Mucosa of rectum (tissue), 2 donors: ENCODE results near the gene SEPTIN7.

Source experiments
- H3K27ac ChIP-seq, 2 donors: one replicate each; pipeline ENCODE4 v1.7.0; 2013; ENCODE audit warnings: inconsistent platforms in 2 of 2, low read depth in 2 of 2, low read length in 2 of 2
- H3K27me3 ChIP-seq, 2 donors: one replicate each; pipeline ENCODE4 v1.7.0; 2013; ENCODE audit warnings: low read length in 2 of 2; ENCODE audit not compliant: control insufficient read depth in 2 of 2, insufficient read depth in 2 of 2
- H3K36me3 ChIP-seq, 2 donors: one replicate each; pipeline ENCODE4 v1.7.0; 2013; ENCODE audit warnings: low read length in 2 of 2; ENCODE audit not compliant: control insufficient read depth in 2 of 2, insufficient read depth in 2 of 2
- H3K4me1 ChIP-seq, 2 donors: one replicate each; pipeline ENCODE4 v1.7.0; 2013; ENCODE audit warnings: low read length in 2 of 2, mild to moderate bottlenecking in 1 of 2; ENCODE audit not compliant: control insufficient read depth in 2 of 2, insufficient read depth in 2 of 2
- H3K4me3 ChIP-seq, 2 donors: one replicate each; pipeline ENCODE4 v1.7.0; 2013; ENCODE audit warnings: low read length in 2 of 2
- H3K9ac ChIP-seq, 2 donors: one replicate each; pipeline ENCODE4 v1.7.0; 2013; ENCODE audit warnings: low read length in 2 of 2, low read depth in 1 of 2, mild to moderate bottlenecking in 1 of 2
- H3K9me3 ChIP-seq, 2 donors: one replicate each; pipeline ENCODE4 v1.7.0; 2013; ENCODE audit warnings: low read length in 2 of 2; ENCODE audit not compliant: control insufficient read depth in 2 of 2
- donor health status: healthy.
- donor health status: Normal muscosa, but diverticular disease.

The SEPTIN7 gene

DNA sequence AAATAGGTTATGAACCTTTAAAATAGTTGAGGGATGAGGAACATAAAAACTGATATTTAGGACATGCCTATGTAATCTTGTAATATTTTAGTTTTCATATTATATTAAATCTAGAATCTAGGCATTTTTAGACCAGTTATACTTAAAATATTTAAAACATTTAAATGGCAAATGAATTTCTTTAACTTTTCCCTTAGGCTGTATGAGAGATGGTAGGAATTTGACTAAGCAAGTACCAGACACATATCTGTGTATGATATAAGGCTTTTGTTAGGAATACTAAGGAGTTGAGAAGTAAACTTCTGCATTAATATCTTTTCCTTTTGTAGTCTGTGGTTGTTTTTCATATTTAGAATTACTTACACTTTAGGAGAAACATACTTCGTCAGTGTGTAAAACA is 25.1 kb downstream of the SEPTIN7 start:
- Histone ChIP-seq H3K36me3 (no peaks in the 10 kb centered on the region), H3K4me1 (peaks cover 0 to 2% of the 10 kb centered on the region in 2 donors), H3K27ac (no peak overlapping the region), H3K9me3 (no peaks in the 10 kb centered on the region), H3K27me3 (no peaks in the 10 kb centered on the region), H3K9ac (no peak overlapping the region), H3K4me3 (no peak overlapping the region)

DNA sequence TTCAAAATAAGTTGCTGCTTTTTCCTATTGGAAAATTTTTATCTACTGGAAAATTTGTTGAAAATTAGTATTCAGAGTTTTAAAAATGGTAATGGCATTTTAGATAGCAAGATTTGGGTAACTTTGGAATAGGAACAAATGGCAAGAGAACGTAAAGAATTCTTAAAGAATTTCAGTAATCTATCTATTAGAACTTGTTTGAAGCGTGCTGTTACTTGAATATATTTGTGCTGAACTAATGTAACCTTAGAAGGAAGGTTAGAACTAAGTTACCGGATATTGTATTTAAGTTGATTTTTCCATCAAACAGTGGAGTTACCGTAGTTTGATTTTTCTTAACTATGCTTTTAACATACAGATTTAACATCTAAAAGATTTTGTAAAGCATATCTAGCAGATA is 25.9 kb downstream of the SEPTIN7 start:
- no peak overlapping the region for H3K27ac ChIP-seq

DNA sequence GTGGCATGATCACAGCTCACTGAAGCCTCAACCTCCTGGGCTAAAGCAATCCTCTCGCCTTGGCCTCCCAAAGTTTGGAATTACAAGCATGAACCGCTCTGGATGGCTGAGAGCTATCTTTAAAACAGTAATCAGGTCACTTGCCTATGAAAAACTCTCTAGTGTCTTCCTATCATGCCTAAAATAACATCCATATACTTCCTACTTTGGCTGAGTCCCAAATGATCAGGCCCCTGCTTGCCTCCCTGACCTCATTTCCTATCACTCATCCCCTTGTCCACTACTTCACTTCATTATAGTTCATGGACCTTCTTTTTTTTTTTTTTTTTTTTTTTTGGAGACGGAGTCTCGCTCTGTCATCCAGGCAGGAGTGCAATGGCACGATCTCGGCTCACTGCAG is 28.0 kb downstream of the SEPTIN7 start:
- H3K4me1 ChIP-seq, result peaks cover 0 to 2% of the 10 kb centered on the region in 2 donors
- H3K27me3 ChIP-seq, result no peaks in the 10 kb centered on the region
- no peak overlapping the region for H3K27ac ChIP-seq
- H3K9ac ChIP-seq, result no peak overlapping the region
- no peaks in the 10 kb centered on the region for H3K9me3 ChIP-seq
- peaks cover 6 to 7% of the 10 kb centered on the region in 2 donors for H3K36me3 ChIP-seq
- H3K4me3 ChIP-seq, result no peak overlapping the region

More for the DNA sequence above, 25.9 kb downstream of the SEPTIN7 start:
- no peaks in the 10 kb centered on the region for H3K36me3 ChIP-seq
- no peaks in the 10 kb centered on the region for H3K27me3 ChIP-seq
- no peak overlapping the region for H3K9ac ChIP-seq
- no peaks in the 10 kb centered on the region for H3K9me3 ChIP-seq
- peaks cover 0 to 2% of the 10 kb centered on the region in 2 donors for H3K4me1 ChIP-seq
- no peak overlapping the region for H3K4me3 ChIP-seq

DNA sequence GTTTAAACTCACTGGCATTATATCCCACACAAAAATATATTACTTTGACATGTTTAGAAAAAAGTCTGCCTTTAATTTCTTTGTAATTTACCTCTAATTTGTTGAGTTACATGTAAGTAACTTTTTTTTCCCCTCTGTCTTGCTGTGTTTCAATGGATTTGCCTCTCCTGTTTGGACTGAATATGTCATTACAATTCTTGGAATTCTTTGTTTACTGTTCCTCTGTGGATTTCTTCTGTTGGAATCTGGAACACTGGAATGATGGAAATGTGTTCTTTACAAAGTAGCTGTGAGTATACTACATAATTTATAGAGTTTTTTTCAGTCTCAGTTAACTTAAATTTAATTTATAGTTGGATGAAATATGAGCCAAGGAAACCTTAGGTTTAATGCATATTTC is 30.4 kb downstream of the SEPTIN7 start:
- no peaks in the 10 kb centered on the region for H3K27me3 ChIP-seq
- no peaks in the 10 kb centered on the region for H3K9me3 ChIP-seq
- H3K36me3 ChIP-seq, result peaks cover 16 to 25% of the 10 kb centered on the region in 2 donors
- H3K9ac ChIP-seq, result no peak overlapping the region
- H3K27ac ChIP-seq, result no peak overlapping the region
- H3K4me1 ChIP-seq, result peaks cover 0 to 2% of the 10 kb centered on the region in 2 donors
- no peak overlapping the region for H3K4me3 ChIP-seq

DNA sequence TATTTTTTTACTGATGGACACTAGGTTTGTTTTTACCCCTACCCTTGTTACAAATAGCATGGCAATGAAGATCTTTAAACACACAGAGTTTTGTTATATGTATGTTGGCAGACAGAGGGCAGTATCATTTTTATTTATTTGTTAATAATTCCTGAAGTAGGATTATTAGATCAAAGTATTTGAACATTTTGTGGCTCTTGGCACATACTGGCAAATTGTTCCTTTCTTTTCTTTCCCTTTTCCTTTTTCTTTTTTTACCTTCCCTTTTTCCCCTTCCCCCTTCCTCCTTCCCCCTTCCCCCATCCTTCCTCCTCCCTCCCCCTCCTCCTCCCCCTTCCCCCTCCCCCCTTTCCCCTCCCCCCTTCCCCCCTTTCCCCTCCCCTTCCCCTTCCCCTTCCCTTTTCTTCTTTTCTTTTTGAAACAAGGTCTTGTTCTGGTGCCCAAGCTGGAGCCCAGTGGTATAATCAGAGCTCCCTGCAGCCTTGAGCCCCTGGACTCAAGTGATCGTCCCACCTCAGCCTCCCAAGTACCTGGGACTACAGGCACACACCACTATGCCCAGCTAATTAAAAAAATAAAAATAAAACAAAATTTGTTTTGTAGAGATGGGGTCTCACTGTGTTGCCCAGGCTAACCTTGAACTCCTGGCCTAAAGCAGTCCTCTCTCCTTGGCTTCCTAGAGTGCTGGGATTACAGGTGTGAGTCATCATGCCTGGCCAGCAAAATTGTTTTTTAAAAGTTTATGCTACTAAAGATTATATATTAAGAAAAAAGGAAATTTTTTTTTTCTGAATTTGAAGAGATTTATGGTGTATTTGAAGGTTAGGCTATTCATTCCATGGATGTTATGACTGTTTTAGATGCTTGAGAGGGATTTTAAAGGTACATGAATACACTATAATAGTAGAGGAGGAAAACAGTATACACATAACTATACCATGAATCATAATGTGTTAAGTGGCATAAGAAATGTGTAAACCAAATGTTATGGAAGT is 39.3 kb downstream of the SEPTIN7 start:
- Histone ChIP-seq H3K9me3 (no peaks in the 10 kb centered on the region), H3K36me3 (peaks cover 4 to 6% of the 10 kb centered on the region in 2 donors), H3K9ac (no peak overlapping the region), H3K27me3 (no peaks in the 10 kb centered on the region), H3K4me1 (no peaks in the 10 kb centered on the region), H3K4me3 (no peak overlapping the region), H3K27ac (no peak overlapping the region)

DNA sequence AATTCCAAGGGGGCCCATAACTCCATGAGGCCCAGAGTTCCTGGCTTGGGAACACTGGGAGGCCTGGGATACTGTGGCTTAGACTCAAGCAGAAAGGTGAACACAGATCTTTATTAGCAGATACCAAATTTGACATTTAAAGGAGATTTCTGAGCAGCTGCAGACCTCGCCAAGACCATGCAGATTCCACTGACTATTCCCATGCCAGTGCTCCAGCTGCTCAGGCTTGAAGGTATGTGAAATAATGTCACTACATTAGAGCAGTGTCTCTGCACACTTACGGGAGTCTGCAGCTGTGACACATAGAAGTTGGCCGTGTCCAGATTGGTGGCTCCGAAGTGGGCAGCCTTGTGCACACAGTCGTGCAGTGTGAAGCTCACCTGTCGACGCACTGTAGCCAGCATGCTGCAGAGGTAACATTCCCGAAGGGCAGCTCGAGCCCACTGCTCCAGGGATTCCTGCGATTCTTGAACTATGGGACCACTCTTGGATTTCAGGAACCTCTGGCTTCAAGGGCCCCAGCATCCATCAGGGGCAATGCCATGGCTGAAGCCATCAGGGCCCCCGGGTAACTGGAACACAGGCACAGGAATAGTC is 46.1 kb downstream of the SEPTIN7 start:
- no peaks in the 10 kb centered on the region for H3K27me3 ChIP-seq
- no peak overlapping the region for H3K9ac ChIP-seq
- no peak overlapping the region for H3K4me3 ChIP-seq
- no peaks in the 10 kb centered on the region for H3K4me1 ChIP-seq
- H3K9me3 ChIP-seq, result no peaks in the 10 kb centered on the region
- peaks cover 5% of the 10 kb centered on the region in 2 donors for H3K36me3 ChIP-seq
- H3K27ac ChIP-seq, result no peak overlapping the region

DNA sequence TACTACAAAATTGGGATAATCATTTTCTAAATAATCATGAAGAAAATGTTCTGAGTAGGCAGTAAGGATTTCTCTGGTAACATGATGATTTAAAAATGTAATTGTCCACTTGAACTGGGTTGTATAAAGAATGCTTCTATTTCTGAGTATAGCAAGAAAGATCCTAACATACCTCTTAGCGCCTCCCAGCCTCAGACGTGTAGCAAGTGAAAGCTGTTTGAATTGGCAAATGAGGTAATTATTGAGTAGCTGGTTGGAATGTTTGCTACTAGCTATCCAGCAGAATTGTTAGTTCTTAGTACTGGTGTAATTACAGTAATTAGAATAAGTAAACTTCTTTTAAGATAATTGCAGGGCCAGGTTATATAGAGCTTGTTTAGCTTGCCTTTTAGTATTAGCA is 47.9 kb downstream of the SEPTIN7 start:
- H3K27me3 ChIP-seq, result no peaks in the 10 kb centered on the region
- no peak overlapping the region for H3K9ac ChIP-seq
- H3K27ac ChIP-seq, result no peak overlapping the region
- peaks cover 5% of the 10 kb centered on the region in 2 donors for H3K36me3 ChIP-seq
- H3K4me1 ChIP-seq, result no peaks in the 10 kb centered on the region
- H3K4me3 ChIP-seq, result no peak overlapping the region
- H3K9me3 ChIP-seq, result no peaks in the 10 kb centered on the region

DNA sequence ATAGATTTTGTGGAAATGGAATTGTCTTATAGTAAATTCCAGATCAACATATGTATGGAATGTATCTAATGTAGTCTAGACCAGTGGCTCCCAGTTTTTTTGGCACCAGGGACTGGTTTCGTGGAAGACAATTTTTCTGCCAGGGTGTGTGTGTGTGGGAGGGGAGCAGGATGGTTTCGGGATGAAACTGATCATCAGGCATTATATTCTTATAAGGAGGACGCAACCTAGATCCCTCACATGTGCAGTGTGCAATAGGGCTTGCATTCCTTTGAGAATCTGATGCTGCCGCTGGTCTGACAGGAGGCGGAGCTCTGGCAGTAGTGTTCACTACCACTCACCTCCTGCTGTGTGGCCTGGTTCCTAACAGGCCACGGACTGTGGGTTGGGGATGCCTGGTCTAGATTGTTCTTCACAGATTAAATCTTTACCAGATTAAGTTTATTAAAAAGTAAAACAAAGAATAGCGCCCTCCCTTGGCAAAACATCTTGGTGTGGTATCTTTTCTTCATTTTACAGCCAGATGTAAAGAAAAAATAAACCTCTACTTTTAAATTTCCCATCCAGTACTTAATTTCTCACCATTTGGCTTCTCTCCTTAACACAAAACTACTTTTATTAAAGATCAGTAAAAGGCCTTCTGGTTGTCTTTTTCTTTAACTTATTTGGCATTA is 48.4 kb downstream of the SEPTIN7 start:
- peaks cover 5% of the 10 kb centered on the region in 2 donors for H3K36me3 ChIP-seq
- no peaks in the 10 kb centered on the region for H3K9me3 ChIP-seq
- no peak overlapping the region for H3K4me3 ChIP-seq
- no peak overlapping the region for H3K9ac ChIP-seq
- H3K4me1 ChIP-seq, result no peaks in the 10 kb centered on the region
- no peaks in the 10 kb centered on the region for H3K27me3 ChIP-seq
- H3K27ac ChIP-seq, result no peak overlapping the region

DNA sequence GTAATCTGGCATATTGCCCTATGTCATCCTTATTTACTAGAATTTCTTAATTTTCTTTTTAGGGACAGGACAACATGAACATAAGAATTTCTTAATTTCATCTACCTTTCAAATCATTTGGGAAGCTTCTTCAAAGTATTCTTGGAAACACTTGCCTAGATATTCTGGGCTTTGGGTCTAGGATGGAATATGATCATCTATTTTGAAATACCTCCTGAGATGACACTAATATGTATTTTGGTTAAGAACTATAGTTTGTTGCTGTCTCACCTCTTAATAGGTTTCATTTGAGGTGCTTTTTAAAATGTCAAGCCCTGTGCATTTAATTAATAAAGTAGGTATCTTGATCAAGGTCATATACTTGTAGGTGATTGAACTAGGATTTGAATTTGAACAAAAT is 49.1 kb downstream of the SEPTIN7 start:
- H3K9me3 ChIP-seq, result no peaks in the 10 kb centered on the region
- no peaks in the 10 kb centered on the region for H3K4me1 ChIP-seq
- no peak overlapping the region for H3K9ac ChIP-seq
- no peak overlapping the region for H3K4me3 ChIP-seq
- peaks cover 5% of the 10 kb centered on the region in 2 donors for H3K36me3 ChIP-seq
- no peaks in the 10 kb centered on the region for H3K27me3 ChIP-seq
- H3K27ac ChIP-seq, result no peak overlapping the region
